Renal cortex interstitium (tissue), 15 donors: ENCODE data around the gene IRF5. TPM values are rescaled to one million over a fixed set of nuclear protein-coding genes. Genes with fewer than 3 reads are reported as not detected.

Experiments
- DNase-seq, 11 donors: peaks; one replicate each; pipeline ENCODE4 v3.0.0-alpha.2; 2013; ENCODE audit warnings: low read depth in 9 of 11, low spot score in 4 of 11; ENCODE audit errors: extremely low read depth in 1 of 11
- long read RNA-seq, 16 experiments: transcript quantifications; one replicate each; lab custom pipeline, GENCODE V29; 2026
- polyA plus RNA-seq, 3 donors: library from polyadenylated mRNA; unstranded; fragments of 120-200 nt; gene quantifications; one replicate each; pipeline ENCODE4 v1.2.1, GENCODE V29; 2013; ENCODE audit not compliant: insufficient read length in 3 of 3

IRF5 gene
- polyA plus RNA-seq: 10 to 100 TPM in 1 of 3 donors, 1 to 10 TPM in 2; 7.3 to 10.3 (median 9.1) TPM
- long read RNA-seq, donor 1, partial matches to known transcripts: 0 of 3 reads
- long read RNA-seq, donor 1, other reads (novel, unspliced or antisense): 0 of 3 reads
- long read RNA-seq, donor 2, partial matches to known transcripts: 0 of 1 reads
- long read RNA-seq, donor 2, other reads (novel, unspliced or antisense): 0 of 1 reads
- long read RNA-seq, donor 3, partial matches to known transcripts: 0 of 5 reads
- long read RNA-seq, donor 3, other reads (novel, unspliced or antisense): 0 of 5 reads
- long read RNA-seq, donor 4, partial matches to known transcripts: 0 of 1 reads
- long read RNA-seq, donor 4, other reads (novel, unspliced or antisense): 0 of 1 reads
- long read RNA-seq, donor 5: 0 reads
- long read RNA-seq, donor 6: 0 reads
- long read RNA-seq, donor 7: 0 reads
- long read RNA-seq, donor 8: 0 reads
- long read RNA-seq, donor 9, partial matches to known transcripts: 0 of 1 reads
- long read RNA-seq, donor 9, other reads (novel, unspliced or antisense): 0 of 1 reads
- long read RNA-seq, donor 10, partial matches to known transcripts: 0 of 1 reads
- long read RNA-seq, donor 10, other reads (novel, unspliced or antisense): 0 of 1 reads
- long read RNA-seq, donor 11, partial matches to known transcripts: 0 of 1 reads
- long read RNA-seq, donor 11, other reads (novel, unspliced or antisense): 0 of 1 reads
- long read RNA-seq, donor 12, partial matches to known transcripts: 0 of 2 reads
- long read RNA-seq, donor 12, other reads (novel, unspliced or antisense): 0 of 2 reads
- long read RNA-seq, donor 13: 0 reads
- long read RNA-seq, donor 14: 0 reads
- long read RNA-seq, donor 15, partial matches to known transcripts: 0 of 1 reads
- long read RNA-seq, donor 15, other reads (novel, unspliced or antisense): 0 of 1 reads
- long read RNA-seq, donor 16, partial matches to known transcripts: 0 of 1 reads
- long read RNA-seq, donor 16, other reads (novel, unspliced or antisense): 0 of 1 reads

- DNase-seq: peak in 1 of 11 donors; percentile 32
These were observed at the start of gene IRF5 for GRCh38 chr7:128937647-128938543. TSS of gene IRF5 (plus strand) at chr7:128937927. CDS start at chr7:128942082, 4,155 bp downstream.

GRCh38 chr7:128888039-128888755, 49.5 kb upstream of the IRF5 start:
- DNase-seq: no peak

GRCh38 chr7:128888756-128889095, 49.0 kb upstream of the IRF5 start:
- DNase-seq: no peak

GRCh38 chr7:128889121-128889520, 48.6 kb upstream of the IRF5 start:
- DNase-seq: no peak

GRCh38 chr7:128890306-128891109, 47.2 kb upstream of the IRF5 start:
- no peak for DNase-seq

GRCh38 chr7:128891110-128891941, 46.4 kb upstream of the IRF5 start:
- DNase-seq: no peak

- DNase-seq: no peak
These were observed 45.8 kb upstream of the IRF5 start for GRCh38 chr7:128891942-128892269.

GRCh38 chr7:128892521-128893250, 45.0 kb upstream of the IRF5 start:
- DNase-seq: no peak

- no peak for DNase-seq
These were observed 44.3 kb upstream of the IRF5 start for GRCh38 chr7:128893251-128894100.

GRCh38 chr7:128894101-128894440, 43.7 kb upstream of the IRF5 start:
- DNase-seq: no peak

- DNase-seq: no peak
These were observed 42.4 kb upstream of the IRF5 start for GRCh38 chr7:128895320-128895719.

- DNase-seq: no peak
These were observed 38.3 kb upstream of the IRF5 start for GRCh38 chr7:128899392-128899791.

- DNase-seq: no peak
These were observed 37.5 kb upstream of the IRF5 start for GRCh38 chr7:128900237-128900636.

- DNase-seq: no peak
These were observed 34.8 kb upstream of the IRF5 start for GRCh38 chr7:128902761-128903585.
